HCT116 (cell line): ENCODE measurements around the gene CALCOCO1. TPM values are rescaled to one million over a fixed set of nuclear protein-coding genes. Genes with fewer than 3 reads are reported as not detected.

Source experiments
- ATAC-seq: fragments of 200-7000 bp; cut with Tn5 transposase; 2 replicates; pipeline ENCODE4 v1.9.1; 2020; ENCODE audit warnings: mild to moderate bottlenecking, moderate library complexity
- BruUV-seq: library from RNA; stranded (reverse); fragments of 400-500 nt; replicated peaks from 2 replicates; lab custom pipeline; 2021; lab: Mats Ljungman, UMichigan
- CTCF ChIA-PET: fragments of 300-600 bp; sonication (Branson Sonifier 250); formaldehyde crosslinking; loops from one replicate; lab custom pipeline; 2021; ENCODE audit warnings: antibody characterized with exemption; lab: Charles Lee
- POLR2A ChIA-PET: fragments of 300-600, 350-600 bp; sonication (Branson Sonifier 250); formaldehyde crosslinking; loops from one replicate; lab custom pipeline; 2021; ENCODE audit warnings: antibody characterized with exemption; lab: Charles Lee
- RAD21 ChIA-PET, 2 experiments: fragments of 300-600 bp; sonication (Branson Sonifier 250); formaldehyde crosslinking; loops; one replicate each; lab custom pipeline; 2023; ENCODE audit warnings: low total read pairs in 2 of 2; ENCODE audit not compliant: uncharacterized antibody in 2 of 2, unreplicated experiment in 2 of 2, low non-redundant PET in 1 of 2; lab: Charles Lee
- DNase-seq: peaks from one replicate; pipeline ENCODE4 v3.0.0-alpha.2; 2010; ENCODE audit warnings: low read depth, low spot score
- H2AFZ ChIP-seq: fragments of 200-600 bp; shearing (Covaris generic), sonication (generic); 2 replicates; pipeline ENCODE4 v1.6.1; 2017; ENCODE audit warnings: low read depth, mixed run types, mixed read lengths, antibody characterized with exemption, low read length; ENCODE audit not compliant: poor library complexity, severe bottlenecking
- H3K27ac ChIP-seq: 2 replicates; pipeline ENCODE4 v1.5.1; 2012; ENCODE audit warnings: low read depth, low read length
- H3K27me3 ChIP-seq: fragments of 200-600 bp; sonication (generic); 2 replicates; pipeline ENCODE4 v1.6.1; 2016; ENCODE audit warnings: mixed run types, low read length, mixed read lengths; ENCODE audit not compliant: insufficient read depth
- H3K36me3 ChIP-seq, 2 experiments: fragments of 200-500 bp in 1 of 2; fragments of 200-600 bp in 1 of 2; sonication (Bioruptor generic) in 1 of 2; sonication (generic) in 1 of 2; 2 replicates each; pipeline versions ENCODE4 v1.5.1 to v1.6.1; 2014 to 2016; ENCODE audit warnings: low read length in 2 of 2, inconsistent platforms in 1 of 2, mixed read lengths in 1 of 2, mixed run types in 1 of 2; ENCODE audit not compliant: insufficient read depth in 2 of 2, control insufficient read depth in 1 of 2
- H3K4me1 ChIP-seq, 2 experiments: fragments of 200-600 bp in 1 of 2; sonication (generic) in 1 of 2; 2 replicates each; pipeline versions ENCODE4 v1.5.1 to v1.6.1; 2012 to 2017; ENCODE audit warnings: low read length in 2 of 2, inconsistent platforms in 1 of 2, mild to moderate bottlenecking in 1 of 2, mixed read lengths in 1 of 2, mixed run types in 1 of 2, moderate library complexity in 1 of 2; ENCODE audit not compliant: insufficient read depth in 2 of 2, control insufficient read depth in 1 of 2
- H3K4me2 ChIP-seq: fragments of 200-600 bp; sonication (generic); 2 replicates; pipeline ENCODE4 v1.6.1; 2017; ENCODE audit warnings: mixed run types, low read length, mixed read lengths
- H3K4me3 ChIP-seq, 2 experiments: fragments of 200-600 bp in 1 of 2; sonication (generic) in 1 of 2; replicated peaks in 1 of 2; 2 replicates each; pipeline ENCODE4 v1.5.1; 2011 to 2016; ENCODE audit warnings: low read length in 2 of 2, control low read depth in 1 of 2, low read depth in 1 of 2, mild to moderate bottlenecking in 1 of 2, mixed read lengths in 1 of 2, mixed run types in 1 of 2
- H3K79me2 ChIP-seq: fragments of 200-600 bp; sonication (generic); 2 replicates; pipeline ENCODE4 v1.6.1; 2017; ENCODE audit warnings: mild to moderate bottlenecking, mixed run types, low read length, moderate library complexity, mixed read lengths; ENCODE audit not compliant: insufficient read depth
- H3K9ac ChIP-seq: fragments of 200-600 bp; sonication (generic); 2 replicates; pipeline ENCODE4 v1.6.1; 2016; ENCODE audit warnings: low read length, mixed read lengths
- H3K9me2 ChIP-seq: fragments of 200-600 bp; sonication (generic), shearing (Covaris generic); 2 replicates; pipeline ENCODE4 v1.6.1; 2017; ENCODE audit warnings: mixed run types, mild to moderate bottlenecking, moderate library complexity; ENCODE audit not compliant: insufficient read depth
- H3K9me3 ChIP-seq, 2 experiments: fragments of 200-500 bp in 1 of 2; fragments of 200-600 bp in 1 of 2; sonication (Bioruptor generic) in 1 of 2; sonication (generic) in 1 of 2; 2 replicates each; pipeline ENCODE4 v1.6.1; 2014 to 2017; ENCODE audit warnings: low read length in 2 of 2, mixed read lengths in 2 of 2, inconsistent platforms in 1 of 2, low read depth in 1 of 2, mild to moderate bottlenecking in 1 of 2, mixed run types in 1 of 2, moderate library complexity in 1 of 2; ENCODE audit not compliant: control insufficient read depth in 1 of 2, insufficient read depth in 1 of 2
- H4K20me1 ChIP-seq: fragments of 200-600 bp; sonication (generic), shearing (Covaris generic); 2 replicates; pipeline ENCODE4 v1.6.1; 2017; ENCODE audit warnings: mixed run types, mild to moderate bottlenecking, moderate library complexity; ENCODE audit not compliant: insufficient read depth
- ATF3 ChIP-seq: IDR thresholded peaks from 2 replicates; pipeline ENCODE4 v1.6.1; 2012
- CBX3 ChIP-seq: IDR thresholded peaks from 2 replicates; pipeline ENCODE4 v1.6.1; 2012; ENCODE audit warnings: low read depth
- CEBPB ChIP-seq: IDR thresholded peaks from 2 replicates; pipeline ENCODE4 v1.6.1; 2012; ENCODE audit warnings: low read depth
- EGR1 ChIP-seq: IDR thresholded peaks from 2 replicates; pipeline ENCODE4 v1.6.1; 2012; ENCODE audit warnings: low read depth
- ELF1 ChIP-seq: IDR thresholded peaks from 2 replicates; pipeline ENCODE4 v1.6.1; 2012; ENCODE audit warnings: low read depth, borderline replicate concordance
- EZH2 ChIP-seq: fragments of 200-600 bp; sonication (generic); IDR thresholded peaks from 2 replicates; pipeline ENCODE4 v1.6.1; 2017; ENCODE audit warnings: antibody characterized with exemption, mixed run types
- JUND ChIP-seq: IDR thresholded peaks from 2 replicates; pipeline ENCODE4 v1.6.1; 2012
- MAX ChIP-seq: IDR thresholded peaks from 2 replicates; pipeline ENCODE4 v1.6.1; 2012
- POLR2A ChIP-seq: IDR thresholded peaks from 2 replicates; pipeline ENCODE4 v1.7.0; 2011; ENCODE audit warnings: borderline replicate concordance; ENCODE audit not compliant: insufficient read depth, insufficient read length; ENCODE audit errors: extremely low read depth
- POLR2AphosphoS5 ChIP-seq: IDR thresholded peaks from 2 replicates; pipeline ENCODE4 v1.6.1; 2011; ENCODE audit warnings: mild to moderate bottlenecking, low read depth, low read length, moderate library complexity
- RAD21 ChIP-seq: IDR thresholded peaks from 2 replicates; pipeline ENCODE4 v1.6.1; 2012; ENCODE audit warnings: low read depth, mild to moderate bottlenecking
- SIN3A ChIP-seq: IDR thresholded peaks from 2 replicates; pipeline ENCODE4 v1.6.1; 2012; ENCODE audit warnings: low read depth
- SP1 ChIP-seq: IDR thresholded peaks from 2 replicates; pipeline ENCODE4 v1.6.1; 2012; ENCODE audit warnings: low read depth
- SRF ChIP-seq: IDR thresholded peaks from 2 replicates; pipeline ENCODE4 v1.6.1; 2012; ENCODE audit warnings: low read depth
- YY1 ChIP-seq: IDR thresholded peaks from 2 replicates; pipeline ENCODE4 v1.6.1; 2011; ENCODE audit warnings: low read length, low read depth, moderate library complexity, mild to moderate bottlenecking; ENCODE audit not compliant: insufficient replicate concordance; ENCODE audit errors: extremely low read depth
- ZFX ChIP-seq: fragments of 450-650 bp; IDR thresholded peaks from 2 replicates; pipeline ENCODE4 v1.6.1; 2017
- ZNF274 ChIP-seq: fragments of 200-500 bp; sonication (Bioruptor generic); IDR thresholded peaks from 2 replicates; pipeline ENCODE4 v1.6.1; 2014; ENCODE audit warnings: mild to moderate bottlenecking, low read depth, low read length, inconsistent platforms
- intact Hi-C: fragments of 100-400 bp; cut with micrococcal nuclease; formaldehyde crosslinking; loops from 2 replicates; pipeline ENCODE4 v1.10.0; 2022
- total RNA-seq: library from RNA; stranded (reverse); gene quantifications from one replicate; pipeline ENCODE4 v1.2.1, GENCODE V29; 2021; ENCODE audit not compliant: unreplicated experiment

Gene CALCOCO1
- total RNA-seq, 1 experiment from 2014 or later: 42.6 TPM

- no TSS peak for BruUV-seq
- CTCF ChIA-PET: interaction anchor here (0.6 to 2.1 kb wide), 2 partner anchors 98 to 116 kb away, joined by 3 to 10 read pairs; no protein-coding TSS in a partner anchor
- H3K9ac ChIP-seq: peak overlapping the region; percentile 28; the same call in 1 of the 2 replicates
Observed at GRCh38 chr12:53659571-53659981, 67.7 kb downstream of the CALCOCO1 start.

GRCh38 chr12:53659011-53659551 is 68.2 kb downstream of the CALCOCO1 start:
- POLR2A ChIA-PET: interaction anchor here (0.9 to 1.2 kb wide), 3 partner anchors 8 to 32 kb away, joined by 3 to 6 read pairs (median 4); partner anchors contain the start of gene ATP5MC2

More at GRCh38 chr12:53659571-53659981, 67.7 kb downstream of the CALCOCO1 start:
- Histone ChIP-seq H3K4me2 (peak overlapping the region; percentile 49), H3K9me3 (no peaks in the 10 kb centered on the region), H4K20me1 (no peaks in the 10 kb centered on the region), H3K27ac (peak overlapping the region; percentile 78), H2AFZ (no peak overlapping the region), H3K27me3 (no peaks in the 10 kb centered on the region), H3K4me3 (no peak overlapping the region), H3K79me2 (no peaks in the 10 kb centered on the region), H3K4me1 (peaks cover 20 to 25% of the 10 kb centered on the region in 2 experiments; a peak in 3 of 4 replicates), H3K36me3 (peaks cover 0 to 3% of the 10 kb centered on the region in 2 experiments; a peak in 1 of 4 replicates), H3K9me2 (no peaks in the 10 kb centered on the region)
- DNase-seq: no peak
- TF ChIP-seq POLR2A (no peak), ZNF274 (no peak), YY1 (no peak), SRF (no peak), SP1 (no peak)
- intact Hi-C loops: no loop called here
- ATAC-seq: no peak
- ChIA-PET RAD21 (interaction anchor here in 1 of 2 experiments (0.6 kb wide), 1 partner anchor 533 kb away, joined by 4 read pairs; no protein-coding TSS in a partner anchor), POLR2A (interaction anchor here (1.1 kb wide), 1 partner anchor 16 kb away, joined by 6 read pairs; the partner anchor contains the start of gene ATP5MC2)

More at GRCh38 chr12:53659011-53659551, 68.2 kb downstream of the CALCOCO1 start:
- ChIA-PET CTCF (interaction anchor here (0.6 to 2.1 kb wide), 2 partner anchors 98 to 116 kb away, joined by 3 to 10 read pairs; no protein-coding TSS in a partner anchor), RAD21 (interaction anchor here in 1 of 2 experiments (0.6 to 0.9 kb wide), 2 partner anchors 17 to 534 kb away, joined by 3 to 4 read pairs; partner anchors contain the start of gene ATP5MC2)
- H3K9me2 ChIP-seq: no peaks in the 10 kb centered on the region
- H3K27me3 ChIP-seq: no peaks in the 10 kb centered on the region
- 0 out of 4 replicates have a peak overlapping the region, but pooled peaks of 1 of the 2 experiments have one; percentile 3 for H3K4me3 ChIP-seq
- H2AFZ ChIP-seq: no peak overlapping the region
- H3K9ac ChIP-seq: peak overlapping the region; percentile 28
- no peaks in the 10 kb centered on the region for H4K20me1 ChIP-seq
- TF ChIP-seq POLR2AphosphoS5 (no peak), SP1 (0 out of 2 replicates have a peak, but pooled peaks have one; percentile 31), JUND (no peak), EZH2 (no peak), CBX3 (no peak), SIN3A (no peak), ELF1 (no peak), ZNF274 (no peak), CEBPB (peak; percentile 48; the same call in 1 of the 2 replicates), RAD21 (0 out of 2 replicates have a peak, but pooled peaks have one; percentile 10), EGR1 (no peak), ATF3 (no peak), ZFX (no peak), MAX (no peak)
- no peaks in the 10 kb centered on the region for H3K36me3 ChIP-seq
- ATAC-seq (peak; percentile 91), DNase-seq (peak; percentile 45)
- intact Hi-C loops: no loop called here
- no peaks in the 10 kb centered on the region for H3K9me3 ChIP-seq
- TSS peak; percentile 9 for BruUV-seq
- H3K79me2 ChIP-seq: no peaks in the 10 kb centered on the region
- H3K27ac ChIP-seq: peak overlapping the region; percentile 78
- H3K4me1 ChIP-seq: peaks cover 20 to 25% of the 10 kb centered on the region in 2 experiments; a peak in 3 of 4 replicates
- peak overlapping the region; percentile 49 for H3K4me2 ChIP-seq
